Activated T-cell treated with anti-CD3 and anti-CD28 coated beads, Interleukin-2, amount 50 U/mL, for 72 hours (primary cell): Measurements from ENCODE around the gene LMO7. TPM values are rescaled to one million over a fixed set of nuclear protein-coding genes. Genes with fewer than 3 reads are reported as not detected.
"Not testable (repeated sequence)": the region's sequence is repeated elsewhere in the genome, so short reads cannot be mapped to it uniquely, and the experiment has no call there.

ENCODE experiments used
- ATAC-seq, 2 donors: fragments of 150-1000 bp; cut with Tn5 transposase; replicated peaks in 1 of 2; 2 replicates each; pipeline ENCODE4 v1.10.0; 2021; ENCODE audit warnings: moderate library complexity in 2 of 2, mild to moderate bottlenecking in 1 of 2
- DNase-seq, 2 donors: peaks; one replicate each; pipeline ENCODE4 v3.0.0; 2021 to 2022; ENCODE audit warnings: mixed read lengths in 1 of 2
- H3K27ac Mint-ChIP-seq: one replicate; pipeline ENCODE4 v1.8.0; 2022; ENCODE audit warnings: mild to moderate bottlenecking, moderate library complexity, mixed read lengths
- H3K27me3 Mint-ChIP-seq: one replicate; pipeline ENCODE4 v1.8.0; 2022; ENCODE audit warnings: low read depth, mixed read lengths
- H3K36me3 Mint-ChIP-seq, 2 donors: one replicate each; pipeline ENCODE4 v1.8.0; 2022; ENCODE audit warnings: mixed read lengths in 2 of 2, mild to moderate bottlenecking in 1 of 2; ENCODE audit not compliant: insufficient read depth in 2 of 2
- H3K4me1 Mint-ChIP-seq: one replicate; pipeline ENCODE4 v1.8.0; 2022; ENCODE audit warnings: low read depth, mixed read lengths
- H3K4me3 Mint-ChIP-seq, 2 donors: one replicate each; pipeline ENCODE4 v1.8.0; 2022; ENCODE audit warnings: mild to moderate bottlenecking in 2 of 2, mixed read lengths in 2 of 2, moderate library complexity in 2 of 2
- H3K9me3 Mint-ChIP-seq, 2 donors: one replicate each; pipeline ENCODE4 v1.8.0; 2022; ENCODE audit warnings: mixed read lengths in 2 of 2
- total RNA-seq, 2 donors: library from RNA; stranded (reverse); gene quantifications; one replicate each; pipeline ENCODE4 v1.2.3, GENCODE V29; 2022

Gene LMO7
- total RNA-seq, 2 donors from 2014 or later: 12.1 to 14.6 TPM

DNA sequence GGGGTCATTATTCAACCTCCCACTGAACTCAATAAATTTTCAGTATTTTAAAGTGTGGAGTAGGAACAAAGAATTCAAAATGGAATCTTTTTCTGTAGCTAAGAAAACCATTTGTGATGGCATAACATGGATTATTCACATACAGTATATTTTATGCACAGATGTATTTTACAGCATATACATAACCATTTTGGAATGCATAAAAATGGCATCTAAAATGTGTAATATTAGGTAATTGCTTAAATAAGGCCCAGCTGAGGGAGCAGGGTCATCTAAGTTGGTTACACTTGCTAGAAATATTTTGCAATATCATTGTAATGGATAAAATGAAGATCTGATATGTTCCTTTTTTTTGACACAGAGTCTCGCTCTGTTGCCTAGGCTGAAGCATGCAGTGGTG is 146.9 kb downstream of the LMO7 start:
- Mint-ChIP-seq H3K4me1 (no peaks in the 10 kb centered on the region), H3K4me3 (no peak overlapping the region), H3K27ac (no peak overlapping the region), H3K27me3 (no peaks in the 10 kb centered on the region), H3K9me3 (peaks cover 0 to 2% of the 10 kb centered on the region in 2 donors), H3K36me3 (peaks cover 0 to 9% of the 10 kb centered on the region in 2 donors)
- ATAC-seq (no peak), DNase-seq (no peak)

DNA sequence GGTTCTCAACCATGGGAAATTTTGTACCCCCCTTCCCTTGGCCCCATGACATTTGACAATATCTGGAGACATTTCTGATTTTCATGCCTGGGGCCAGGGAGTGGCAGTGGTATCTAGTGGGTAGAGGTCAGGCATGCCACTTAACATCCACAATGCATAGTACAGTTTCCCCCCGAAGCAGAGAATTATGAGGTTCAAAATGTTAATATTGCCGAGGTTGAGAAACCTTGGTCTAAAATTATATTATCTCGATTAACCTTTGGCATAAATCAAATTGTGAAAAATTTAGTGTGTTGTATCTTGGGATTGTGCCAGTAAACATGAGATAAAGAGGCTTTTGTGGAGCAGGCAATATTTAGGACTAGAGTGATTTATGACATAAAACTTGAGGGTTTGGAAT is 147.9 kb downstream of the LMO7 start:
- H3K27ac Mint-ChIP-seq: no peak overlapping the region
- no peak overlapping the region for H3K4me3 Mint-ChIP-seq
- H3K27me3 Mint-ChIP-seq: no peaks in the 10 kb centered on the region
- H3K36me3 Mint-ChIP-seq: peaks cover 0 to 5% of the 10 kb centered on the region in 2 donors
- no peaks in the 10 kb centered on the region for H3K4me1 Mint-ChIP-seq
- peaks cover 0 to 2% of the 10 kb centered on the region in 2 donors for H3K9me3 Mint-ChIP-seq
- ATAC-seq (no peak), DNase-seq (no peak)

DNA sequence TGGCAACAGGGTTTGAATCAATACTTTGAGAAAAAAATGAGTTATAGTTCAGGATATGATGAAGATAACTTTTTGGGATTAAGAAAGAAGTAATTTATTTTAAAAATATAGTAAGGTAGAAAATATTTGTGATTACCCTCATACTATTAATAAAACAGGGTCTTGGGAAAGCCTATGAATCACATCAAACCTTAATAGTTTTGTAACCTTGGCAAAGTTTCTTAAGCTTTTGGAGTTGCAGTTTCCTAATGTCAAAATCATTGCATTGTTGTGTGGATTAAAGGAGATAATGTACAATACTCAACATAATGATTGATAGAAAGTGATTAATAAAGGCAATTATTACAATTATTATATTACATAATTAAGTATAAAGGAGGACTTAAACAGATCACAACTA is 149.0 kb downstream of the LMO7 start:
- no peak overlapping the region for H3K27ac Mint-ChIP-seq
- H3K36me3 Mint-ChIP-seq: no peaks in the 10 kb centered on the region
- DNase-seq: no peak
- no peaks in the 10 kb centered on the region for H3K27me3 Mint-ChIP-seq
- H3K4me1 Mint-ChIP-seq: no peaks in the 10 kb centered on the region
- H3K9me3 Mint-ChIP-seq: peaks cover 0 to 2% of the 10 kb centered on the region in 2 donors
- H3K4me3 Mint-ChIP-seq: no peak overlapping the region
- no peak for ATAC-seq

DNA sequence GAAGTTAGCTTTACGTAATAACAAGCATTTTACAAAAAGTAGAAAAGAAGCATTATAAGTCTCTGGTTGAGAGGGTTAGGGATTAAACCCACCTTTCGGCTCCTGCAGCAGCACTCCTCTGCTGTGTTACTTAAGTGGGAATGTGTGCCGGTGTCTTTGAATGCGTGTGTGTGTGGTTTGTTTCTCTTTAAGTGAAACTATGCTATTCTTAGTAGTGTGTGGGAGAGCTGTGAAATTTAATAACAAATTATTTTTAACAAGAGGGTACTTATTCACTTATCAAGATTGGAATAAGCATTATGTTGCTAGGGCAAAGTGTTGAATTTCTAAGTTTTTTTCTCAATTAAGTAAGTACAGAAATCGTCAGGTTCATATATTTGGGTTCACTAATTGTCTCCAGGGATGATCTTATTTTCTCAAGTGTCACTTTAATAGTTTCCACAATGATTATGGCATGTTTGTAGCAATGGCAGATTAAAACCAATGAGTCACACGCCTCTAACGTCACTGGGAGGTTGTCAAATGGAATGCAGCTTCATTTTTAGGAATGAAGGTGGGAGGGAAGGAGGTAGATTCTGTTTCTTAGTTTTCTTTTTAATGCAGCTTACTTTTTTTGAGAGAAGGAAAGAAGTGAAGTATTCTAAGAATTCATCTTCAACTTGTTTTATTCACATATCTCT is 151.3 kb downstream of the LMO7 start:
- ATAC-seq (no peak), DNase-seq (no peak)
- H3K9me3 Mint-ChIP-seq: peaks cover 0 to 2% of the 10 kb centered on the region in 2 donors
- no peak overlapping the region for H3K27ac Mint-ChIP-seq
- H3K36me3 Mint-ChIP-seq: no peaks in the 10 kb centered on the region
- H3K27me3 Mint-ChIP-seq: no peaks in the 10 kb centered on the region
- no peaks in the 10 kb centered on the region for H3K4me1 Mint-ChIP-seq
- no peak overlapping the region for H3K4me3 Mint-ChIP-seq

DNA sequence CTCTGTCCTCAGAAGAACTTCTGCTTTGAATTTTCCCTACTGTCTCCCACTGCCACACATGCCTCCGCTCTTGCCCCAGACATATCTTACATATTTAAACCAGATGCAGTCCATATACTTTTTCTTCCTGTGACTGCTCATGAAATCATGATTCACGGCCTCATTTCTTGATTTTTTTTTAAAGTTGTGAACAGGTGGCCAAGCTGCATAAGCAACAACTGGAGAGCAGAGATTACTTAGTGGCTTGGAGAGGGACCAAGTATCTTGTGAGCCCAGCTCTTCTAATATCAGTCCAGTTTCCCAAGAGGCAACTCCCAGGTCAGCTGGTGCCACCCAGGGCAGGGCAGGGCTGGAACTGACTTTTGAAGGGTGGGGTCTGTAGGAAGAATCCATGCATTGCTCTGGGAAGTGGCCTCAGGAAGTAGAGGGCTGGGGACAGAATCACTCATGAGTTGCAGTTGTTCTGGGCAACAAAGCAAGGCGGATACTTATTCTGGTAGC is 152.4 kb downstream of the LMO7 start:
- DNase-seq: no peak
- Mint-ChIP-seq H3K4me3 (no peak overlapping the region), H3K4me1 (no peaks in the 10 kb centered on the region)

DNA sequence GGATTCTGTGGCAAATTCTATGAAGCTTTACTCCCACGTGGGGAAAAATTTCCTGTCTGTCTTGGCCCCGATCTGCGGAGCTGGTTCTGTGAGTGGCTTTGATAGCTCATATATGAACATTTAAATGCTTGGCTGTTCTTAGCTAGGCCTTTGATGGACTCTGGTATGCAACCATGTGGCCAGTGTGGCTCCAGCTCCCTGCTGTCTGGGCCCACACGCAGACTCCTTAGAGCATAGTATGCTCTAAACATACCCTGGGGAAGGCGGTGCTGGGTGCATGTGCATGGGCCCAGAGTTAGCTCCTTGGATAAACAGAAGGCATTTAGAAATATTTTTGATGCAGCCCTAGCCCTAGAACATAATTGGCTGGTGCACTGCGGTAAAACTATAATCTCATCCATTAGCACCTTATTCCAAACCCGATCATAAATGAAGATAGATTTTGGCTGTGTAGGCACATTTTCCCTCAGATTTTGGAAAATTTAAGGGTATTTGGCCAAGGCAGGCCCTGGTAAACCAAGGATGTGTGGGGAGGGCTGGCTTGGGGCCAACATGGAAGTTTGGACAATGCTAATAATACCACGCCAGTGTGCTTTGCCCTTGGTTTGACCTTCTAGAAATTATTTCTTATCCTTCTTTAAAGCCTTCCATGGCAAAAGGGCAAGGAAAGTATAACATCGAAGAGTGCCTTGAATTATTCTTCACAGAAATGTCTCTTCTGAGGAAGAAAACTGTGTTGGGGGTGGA is 153.5 kb downstream of the LMO7 start:
- H3K36me3 Mint-ChIP-seq: no peaks in the 10 kb centered on the region
- peaks cover 0 to 2% of the 10 kb centered on the region in 2 donors for H3K9me3 Mint-ChIP-seq
- no peak overlapping the region for H3K27ac Mint-ChIP-seq
- no peak overlapping the region for H3K4me3 Mint-ChIP-seq
- H3K27me3 Mint-ChIP-seq: no peaks in the 10 kb centered on the region
- H3K4me1 Mint-ChIP-seq: no peaks in the 10 kb centered on the region
- ATAC-seq (no peak), DNase-seq (no peak)

More for the DNA sequence above, 152.4 kb downstream of the LMO7 start:
- H3K27ac Mint-ChIP-seq: no peak overlapping the region
- H3K9me3 Mint-ChIP-seq: peaks cover 0 to 2% of the 10 kb centered on the region in 2 donors
- H3K36me3 Mint-ChIP-seq: no peaks in the 10 kb centered on the region
- no peaks in the 10 kb centered on the region for H3K27me3 Mint-ChIP-seq
- ATAC-seq: no peak

DNA sequence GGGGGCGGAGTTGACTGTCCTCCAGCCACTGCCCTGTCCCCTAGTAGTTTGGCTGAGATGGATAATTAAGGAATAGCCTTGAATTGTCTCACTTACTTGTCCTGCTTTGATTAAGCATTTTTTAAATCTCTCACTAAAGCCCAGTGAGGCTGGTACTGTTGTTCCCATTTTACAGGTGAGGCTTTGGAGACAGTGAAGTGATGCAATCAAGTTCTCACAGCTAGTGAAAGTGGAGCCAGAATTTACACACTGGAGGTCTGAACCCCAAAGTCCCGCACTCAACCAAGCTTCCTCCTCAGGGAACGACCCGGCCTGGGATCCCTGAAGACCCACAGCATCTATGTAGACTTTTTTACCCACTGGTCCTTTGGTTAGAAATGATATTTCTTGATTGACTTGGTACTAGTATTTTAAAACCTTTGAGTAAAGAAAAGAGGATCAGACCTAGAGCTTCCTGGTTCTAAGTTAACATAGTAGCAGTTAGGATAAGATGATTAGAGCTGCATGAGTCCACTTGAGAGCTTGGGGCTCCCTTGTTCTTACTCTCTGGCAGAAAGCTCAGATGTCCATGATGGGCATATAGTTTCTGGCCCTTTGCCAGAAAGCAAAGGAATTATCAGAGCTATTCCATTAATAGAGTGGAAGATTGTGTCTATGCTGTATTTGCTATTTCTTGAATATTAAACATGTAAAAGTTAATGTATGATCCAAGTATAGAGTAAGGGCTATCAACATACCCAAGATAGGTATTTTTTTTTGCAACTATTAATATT is 154.3 kb downstream of the LMO7 start:
- ATAC-seq: no peak
- H3K27ac Mint-ChIP-seq: no peak overlapping the region
- peaks cover 1% of the 10 kb centered on the region for H3K4me1 Mint-ChIP-seq
- no peak for DNase-seq
- H3K36me3 Mint-ChIP-seq: no peaks in the 10 kb centered on the region
- H3K4me3 Mint-ChIP-seq: no peak overlapping the region
- H3K27me3 Mint-ChIP-seq: no peaks in the 10 kb centered on the region
- peaks cover 0 to 2% of the 10 kb centered on the region in 2 donors for H3K9me3 Mint-ChIP-seq

DNA sequence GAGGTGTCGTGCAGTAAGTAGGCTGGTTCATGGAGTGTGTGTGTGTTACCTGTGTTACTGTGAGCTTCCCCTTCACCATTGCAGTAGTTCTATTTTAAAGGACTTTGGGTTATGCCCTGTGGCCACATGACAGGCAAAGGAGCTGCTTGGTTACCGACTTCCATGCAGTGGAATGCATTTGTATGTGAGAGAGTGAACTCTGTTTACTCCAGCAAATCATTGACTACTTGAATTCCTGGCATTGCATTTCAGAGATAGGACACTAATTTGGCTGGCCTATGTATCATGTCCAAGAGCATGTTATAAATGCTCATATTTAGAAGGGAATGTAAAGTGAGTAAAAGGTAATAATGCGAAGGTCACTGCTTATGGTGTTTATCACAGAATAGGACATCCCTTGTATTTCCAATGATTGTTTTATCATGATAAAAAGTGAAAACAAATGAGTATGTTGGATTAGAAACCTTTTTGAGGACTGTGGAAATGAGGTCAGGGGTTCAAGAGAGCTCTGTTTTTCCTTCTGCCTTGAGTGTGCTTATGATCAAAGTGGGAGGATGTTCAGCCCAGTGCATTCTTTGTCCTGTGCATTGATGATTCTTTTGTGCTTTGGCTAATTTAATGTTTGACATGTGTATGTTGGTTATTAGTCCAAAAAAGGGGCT is 156.5 kb downstream of the LMO7 start:
- no peak overlapping the region for H3K4me3 Mint-ChIP-seq
- no peak for DNase-seq
- no peaks in the 10 kb centered on the region for H3K27me3 Mint-ChIP-seq
- peaks cover 0 to 4% of the 10 kb centered on the region in 2 donors for H3K36me3 Mint-ChIP-seq
- peaks cover 10% of the 10 kb centered on the region for H3K4me1 Mint-ChIP-seq
- ATAC-seq: no peak
- no peak overlapping the region for H3K27ac Mint-ChIP-seq
- H3K9me3 Mint-ChIP-seq: no peaks in the 10 kb centered on the region

DNA sequence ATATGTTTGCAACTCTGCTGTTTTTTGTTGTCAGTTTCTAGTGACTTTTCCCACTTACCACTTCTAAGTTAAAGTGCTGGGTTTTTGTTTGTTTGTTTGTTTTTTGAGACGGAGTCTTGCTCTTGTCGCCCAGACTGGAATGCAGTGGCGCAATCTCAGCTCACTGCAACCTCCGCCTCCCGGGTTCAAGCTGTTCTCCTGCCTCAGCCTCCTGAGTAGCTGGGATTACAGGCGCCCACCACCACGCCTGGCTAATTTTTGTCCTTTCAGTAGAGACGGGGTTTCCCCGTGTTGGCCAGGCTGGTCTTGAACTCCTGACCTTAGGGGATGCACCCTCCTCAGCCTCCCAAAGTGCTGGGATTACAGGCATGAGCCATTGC is 157.0 kb downstream of the LMO7 start:
- not testable (repeated sequence) for H3K36me3 Mint-ChIP-seq, H3K4me3 Mint-ChIP-seq, H3K9me3 Mint-ChIP-seq, DNase-seq, H3K27me3 Mint-ChIP-seq, ATAC-seq, H3K27ac Mint-ChIP-seq
- peaks cover 15% of the 10 kb centered on the region for H3K4me1 Mint-ChIP-seq

DNA sequence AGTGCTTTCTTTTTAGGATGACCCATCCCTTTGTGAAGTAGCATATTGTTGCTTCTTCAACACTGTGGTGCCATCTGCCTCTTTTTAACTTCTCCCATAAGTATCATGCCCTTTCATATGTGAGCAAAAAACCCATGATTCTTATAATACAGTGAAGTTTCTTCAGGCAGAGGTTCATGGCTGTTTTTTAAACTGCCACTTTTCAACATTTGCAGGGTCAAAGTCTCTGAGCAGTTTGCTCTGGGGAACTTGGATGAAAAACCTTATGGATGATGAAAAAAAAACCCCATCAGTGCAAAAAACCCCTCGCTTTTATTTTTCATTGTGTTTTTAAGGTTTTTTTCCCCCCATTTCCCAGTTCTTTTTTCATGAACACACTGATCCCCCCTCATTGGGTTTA is 158.5 kb downstream of the LMO7 start:
- ATAC-seq: no peak
- no peak for DNase-seq
- no peaks in the 10 kb centered on the region for H3K9me3 Mint-ChIP-seq
- H3K27ac Mint-ChIP-seq: no peak overlapping the region
- peaks cover 30% of the 10 kb centered on the region for H3K4me1 Mint-ChIP-seq
- no peak overlapping the region for H3K4me3 Mint-ChIP-seq
- no peaks in the 10 kb centered on the region for H3K27me3 Mint-ChIP-seq
- peaks cover 0 to 4% of the 10 kb centered on the region in 2 donors for H3K36me3 Mint-ChIP-seq

DNA sequence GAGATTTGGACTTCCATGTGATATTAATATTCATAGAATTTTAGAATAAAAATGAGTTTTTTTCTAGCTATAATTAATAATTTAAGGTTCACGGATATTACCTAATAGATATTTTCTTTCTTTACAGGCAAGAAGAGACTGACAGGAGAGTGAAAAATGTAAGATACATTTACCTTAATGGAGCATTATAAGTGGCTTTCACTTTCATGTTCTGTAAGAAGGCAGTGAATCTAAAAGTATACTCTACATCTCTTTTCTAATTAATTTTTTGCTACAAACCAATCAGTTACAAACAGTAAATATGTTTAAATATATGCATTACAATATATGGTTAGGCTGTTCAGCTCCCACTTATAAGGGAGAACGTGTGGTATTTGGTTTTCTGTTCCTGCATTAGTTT is 159.1 kb downstream of the LMO7 start:
- Mint-ChIP-seq H3K36me3 (peaks cover 0 to 4% of the 10 kb centered on the region in 2 donors), H3K27ac (no peak overlapping the region), H3K9me3 (no peaks in the 10 kb centered on the region), H3K4me3 (no peak overlapping the region), H3K4me1 (peaks cover 36% of the 10 kb centered on the region), H3K27me3 (no peaks in the 10 kb centered on the region)
- DNase-seq (no peak), ATAC-seq (no peak)

DNA sequence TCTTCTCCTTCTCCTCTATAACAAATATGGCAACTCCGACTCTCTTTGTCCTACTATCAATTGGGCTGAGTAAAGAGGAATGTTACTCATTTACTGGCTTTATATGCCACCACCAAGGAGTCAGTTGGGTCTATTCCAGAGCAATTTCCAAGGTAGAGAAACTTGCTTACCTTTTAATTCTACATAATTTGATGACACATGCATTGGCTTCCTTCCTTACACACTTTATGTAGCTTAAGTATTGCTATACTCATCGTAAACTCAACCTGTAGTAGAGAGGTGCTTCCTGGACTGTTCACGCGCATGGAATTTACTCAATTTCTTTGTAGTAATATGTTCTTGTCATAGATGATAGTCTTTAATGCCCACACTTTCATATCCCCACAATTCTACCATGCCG is 160.7 kb downstream of the LMO7 start:
- DNase-seq (no peak), ATAC-seq (no peak)
- Mint-ChIP-seq H3K4me1 (peaks cover 52% of the 10 kb centered on the region), H3K9me3 (no peaks in the 10 kb centered on the region), H3K36me3 (peaks cover 0 to 4% of the 10 kb centered on the region in 2 donors), H3K4me3 (no peak overlapping the region), H3K27me3 (no peaks in the 10 kb centered on the region), H3K27ac (no peak overlapping the region)

DNA sequence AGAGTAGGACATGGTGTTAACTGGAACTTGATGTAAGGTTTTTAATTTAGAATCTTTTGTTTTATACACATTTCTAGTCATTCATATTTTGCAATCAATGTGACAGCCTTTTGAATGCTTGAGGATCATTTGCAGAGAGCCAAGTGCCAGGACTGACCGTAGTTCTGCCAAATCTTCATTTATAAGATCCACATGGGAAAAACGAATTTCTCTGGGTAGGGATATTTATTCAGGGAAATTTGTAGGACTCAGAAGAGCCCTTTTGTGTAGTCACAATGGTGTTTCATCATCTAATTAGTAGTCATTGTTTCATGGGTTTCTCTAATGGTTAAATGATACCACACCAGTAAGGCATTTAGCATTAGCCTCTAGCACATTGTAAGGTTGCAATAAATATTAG is 161.1 kb downstream of the LMO7 start:
- no peak for DNase-seq
- H3K36me3 Mint-ChIP-seq: peaks cover 0 to 6% of the 10 kb centered on the region in 2 donors
- H3K4me1 Mint-ChIP-seq: peaks cover 56% of the 10 kb centered on the region
- H3K27me3 Mint-ChIP-seq: no peaks in the 10 kb centered on the region
- ATAC-seq: no peak
- H3K9me3 Mint-ChIP-seq: no peaks in the 10 kb centered on the region
- no peak overlapping the region for H3K27ac Mint-ChIP-seq
- no peak overlapping the region for H3K4me3 Mint-ChIP-seq
